ENCODE data around the gene TAF11. TPM values are rescaled to one million over a fixed set of nuclear protein-coding genes. Genes with fewer than 3 reads are reported as not detected.

The TAF11 gene
- total RNA-seq, 2 experiments from 2014 or later = 28.7 to 32.3 TPM

DNA sequence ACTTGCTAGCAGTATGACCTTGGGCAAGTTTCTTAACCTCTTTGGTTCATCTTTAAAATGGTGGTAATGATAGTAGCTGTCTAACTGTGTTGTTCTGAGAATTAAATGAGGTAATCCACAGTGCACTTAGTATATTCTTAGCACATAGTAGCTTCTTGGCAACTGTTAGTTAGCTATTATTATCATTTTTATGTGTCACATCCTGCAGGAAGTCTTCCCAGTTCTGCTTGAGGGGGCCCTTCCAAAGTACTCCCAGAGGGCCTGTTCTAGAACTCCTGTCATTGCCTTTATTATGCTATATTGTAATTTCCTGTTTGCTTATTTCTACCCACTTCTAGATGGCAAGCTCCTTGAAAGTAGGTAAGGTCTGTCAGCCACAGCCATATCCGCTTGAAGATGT, 31.8 kb upstream of the TAF11 start:
- CTCF ChIA-PET = no interaction called here
- Mint-ChIP-seq H3K27me3 (no peaks in the 10 kb centered on the region), H3K27ac (no peak overlapping the region), H3K36me3 (ENCODE audit: low read depth) (peaks cover 5% of the 10 kb centered on the region), H3K4me3 (no peak overlapping the region), H3K4me1 (peaks cover 4% of the 10 kb centered on the region), H3K9me3 (ENCODE audit: low read depth) (no peaks in the 10 kb centered on the region)
- ATAC-seq (no peak), DNase-seq (no peak)
- POLR2A ChIA-PET = interaction anchor here (0.5 kb wide), 1 partner anchor 203 kb away, joined by 4 read pairs; no protein-coding TSS in a partner anchor
- intact Hi-C loops (cut with DNase I, micrococcal nuclease) = no loop called here

DNA sequence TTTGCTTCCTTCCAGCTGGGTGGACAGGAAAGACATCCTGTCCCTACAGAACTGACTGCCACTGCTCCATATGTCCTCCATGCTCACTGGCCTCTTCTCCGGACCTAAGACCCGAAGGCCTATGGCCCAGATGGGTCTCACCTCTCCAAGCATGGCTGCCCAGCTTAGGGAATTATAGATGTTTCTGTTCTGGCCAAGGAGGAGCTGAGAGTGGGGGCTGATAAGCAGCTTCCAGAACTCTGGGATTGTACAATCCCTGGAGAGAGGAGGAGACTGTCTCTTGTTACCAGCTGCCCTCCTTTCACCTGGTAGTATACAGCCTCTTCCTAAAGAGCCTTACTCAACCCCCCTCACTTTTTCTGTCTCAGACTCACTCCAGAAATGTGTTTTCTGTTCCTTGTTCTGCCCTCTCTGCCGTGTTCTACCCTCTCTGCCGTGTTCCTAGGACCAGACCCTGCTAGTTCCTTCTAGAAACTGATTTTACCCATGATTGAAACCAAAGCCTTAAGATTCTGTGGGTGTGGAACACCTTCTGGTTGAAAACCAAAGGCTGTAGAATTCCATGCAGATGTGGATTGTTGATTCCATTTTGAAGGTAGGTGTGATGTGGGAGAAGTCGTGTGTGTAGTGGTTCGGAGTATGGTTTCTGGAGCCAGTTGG, 29.9 kb upstream of the TAF11 start:
- H3K4me1 Mint-ChIP-seq = peaks cover 14% of the 10 kb centered on the region
- no peaks in the 10 kb centered on the region for H3K9me3 Mint-ChIP-seq (ENCODE audit: low read depth)
- CTCF ChIA-PET = interaction anchor here (0.7 kb wide), 1 partner anchor 853 kb away, joined by 3 read pairs; no protein-coding TSS in a partner anchor
- intact Hi-C loops (cut with DNase I, micrococcal nuclease) = no loop called here
- DNase-seq (no peak), ATAC-seq (no peak)
- H3K27ac Mint-ChIP-seq = no peak overlapping the region
- peaks cover 5% of the 10 kb centered on the region for H3K36me3 Mint-ChIP-seq (ENCODE audit: low read depth)
- H3K4me3 Mint-ChIP-seq = no peak overlapping the region
- H3K27me3 Mint-ChIP-seq = no peaks in the 10 kb centered on the region
- POLR2A ChIA-PET = interaction anchor here (0.6 to 0.7 kb wide), 2 partner anchors 18 to 143 kb away, joined by 4 to 5 read pairs; no protein-coding TSS in a partner anchor

GRCh38 chr6:34916348-34916967, 28.6 kb upstream of the TAF11 start:
- Mint-ChIP-seq H3K36me3 (ENCODE audit: low read depth) (peaks cover 5% of the 10 kb centered on the region), H3K27me3 (peaks cover 2% of the 10 kb centered on the region), H3K9me3 (ENCODE audit: low read depth) (no peaks in the 10 kb centered on the region), H3K27ac (no peak overlapping the region), H3K4me1 (peaks cover 22% of the 10 kb centered on the region), H3K4me3 (no peak overlapping the region)
- ChIA-PET POLR2A (no interaction called here), CTCF (interaction anchor here (0.6 kb wide), 1 partner anchor 754 kb away, joined by 3 read pairs; no protein-coding TSS in a partner anchor)
- ATAC-seq = no peak
- DNase-seq = no peak
- intact Hi-C loops (cut with DNase I, micrococcal nuclease) = no loop called here

- DNase-seq (no peak), ATAC-seq (no peak)
- Mint-ChIP-seq H3K4me3 (no peak overlapping the region), H3K27me3 (peaks cover 2% of the 10 kb centered on the region), H3K4me1 (peaks cover 28% of the 10 kb centered on the region), H3K27ac (no peak overlapping the region), H3K9me3 (ENCODE audit: low read depth) (no peaks in the 10 kb centered on the region), H3K36me3 (ENCODE audit: low read depth) (peaks cover 5% of the 10 kb centered on the region)
- intact Hi-C loops (cut with DNase I, micrococcal nuclease) = no loop called here
- CTCF ChIA-PET = interaction anchor here (0.7 kb wide), 1 partner anchor 24 kb away, joined by 3 read pairs; no protein-coding TSS in a partner anchor
- POLR2A ChIA-PET = interaction anchor here (0.6 kb wide), 1 partner anchor 293 kb away, joined by 3 read pairs; no protein-coding TSS in a partner anchor
Measured at GRCh38 chr6:34914358-34914757, 26.5 kb upstream of the TAF11 start.

DNA sequence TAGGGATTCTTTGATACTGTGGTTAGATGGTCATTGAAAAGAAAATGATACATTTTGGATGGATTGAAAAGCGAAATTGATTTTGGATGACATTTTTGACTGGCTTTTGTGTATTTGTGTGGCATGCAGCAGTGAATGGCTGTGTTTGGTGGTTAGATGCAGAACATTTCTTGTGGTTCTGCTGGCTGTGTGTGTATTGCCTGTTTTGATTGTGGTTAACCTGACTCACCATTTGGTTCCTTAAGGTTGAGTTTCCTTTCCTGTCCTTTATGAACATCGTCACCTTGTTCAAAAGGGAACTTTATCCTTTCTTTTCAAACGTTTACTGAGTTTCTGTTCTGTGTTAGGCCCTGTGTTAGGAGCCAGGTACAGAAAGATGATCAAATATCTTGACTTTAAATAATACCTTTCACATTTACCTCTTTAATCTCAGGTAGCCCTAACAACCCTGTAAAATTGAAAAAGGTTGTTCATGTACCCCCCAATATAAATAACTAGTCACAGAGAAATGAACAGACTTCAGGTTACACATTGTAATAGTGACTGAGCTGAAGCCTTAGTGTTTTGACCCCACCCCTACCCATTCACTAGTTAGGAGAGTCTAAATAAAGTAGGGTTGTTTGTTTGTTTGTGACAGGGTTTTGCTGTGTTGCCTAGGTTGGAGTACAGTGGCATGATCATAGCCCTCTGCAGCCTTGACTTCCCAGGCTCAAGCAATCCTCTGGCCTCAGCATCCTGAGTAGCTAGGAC, 25.0 kb upstream of the TAF11 start:
- ChIA-PET POLR2A (no interaction called here), CTCF (no interaction called here)
- ATAC-seq (peak; percentile 96), DNase-seq (peak; percentile 62)
- Mint-ChIP-seq H3K27ac (peak overlapping the region; percentile 51), H3K36me3 (ENCODE audit: low read depth) (peaks cover under 1% of the 10 kb centered on the region), H3K27me3 (peaks cover 2% of the 10 kb centered on the region), H3K4me1 (peaks cover 31% of the 10 kb centered on the region), H3K9me3 (ENCODE audit: low read depth) (no peaks in the 10 kb centered on the region), H3K4me3 (no peak overlapping the region)
- intact Hi-C loops (cut with DNase I, micrococcal nuclease) = loop anchor here (1.0 to 2.0 kb wide), 2 partner anchors 24 kb away; partner anchors contain the start of genes ANKS1A (in 2 of the 2) and TAF11 (in 1 of the 2)

DNA sequence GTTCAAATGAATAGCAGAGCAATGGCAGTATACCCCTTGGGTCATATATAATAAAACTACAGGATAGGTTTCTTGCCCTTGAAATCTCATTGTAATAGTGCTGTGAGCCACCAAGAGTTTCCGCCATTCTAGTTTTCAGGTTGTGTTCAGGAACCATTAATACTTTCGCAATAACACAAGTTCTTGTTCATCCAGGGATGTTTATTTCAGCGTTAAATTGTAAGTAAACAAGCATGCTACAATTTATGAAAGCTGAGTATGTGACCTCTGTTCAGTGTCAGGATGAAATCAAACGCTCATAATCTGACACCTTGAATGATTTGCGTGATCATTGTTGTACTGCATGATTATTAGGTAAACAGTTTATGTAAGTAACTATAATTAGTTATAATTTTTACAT, 24.0 kb upstream of the TAF11 start:
- Mint-ChIP-seq H3K4me3 (no peak overlapping the region), H3K27ac (no peak overlapping the region), H3K36me3 (ENCODE audit: low read depth) (no peaks in the 10 kb centered on the region), H3K27me3 (peaks cover 2% of the 10 kb centered on the region), H3K4me1 (peaks cover 31% of the 10 kb centered on the region), H3K9me3 (ENCODE audit: low read depth) (no peaks in the 10 kb centered on the region)
- ATAC-seq = no peak
- intact Hi-C loops (cut with DNase I, micrococcal nuclease) = loop anchor here (1.0 to 2.0 kb wide), 2 partner anchors 23 kb away; partner anchors contain the start of genes ANKS1A (in 2 of the 2) and TAF11 (in 1 of the 2)
- ChIA-PET CTCF (no interaction called here), POLR2A (no interaction called here)
- no peak for DNase-seq

DNA sequence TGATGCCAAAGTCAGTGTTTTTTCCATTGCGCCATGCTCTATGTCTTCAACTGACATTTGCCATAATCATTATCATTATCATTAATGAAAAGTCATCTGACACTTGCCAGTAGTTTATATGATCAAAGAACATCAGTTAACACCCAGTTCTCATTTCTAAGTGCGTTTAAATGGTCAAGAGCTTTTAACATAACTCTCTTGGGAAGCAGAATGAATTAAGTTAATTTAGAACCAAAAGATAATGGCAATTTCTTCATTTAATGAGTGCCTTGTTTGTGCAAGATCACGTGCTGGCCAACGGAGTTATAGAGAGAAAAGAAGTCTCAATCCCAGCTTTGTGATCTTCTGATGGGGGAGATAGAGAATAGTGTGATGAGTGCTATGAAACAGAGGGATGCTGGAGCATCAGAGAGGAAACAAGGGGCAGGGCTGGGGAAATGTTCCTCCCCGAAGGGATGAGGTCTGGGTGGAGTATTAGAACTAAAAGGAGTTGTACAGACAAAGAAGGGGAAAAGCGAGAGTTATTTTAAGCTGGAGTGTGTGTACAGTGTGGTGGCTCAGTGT, 21.6 kb upstream of the TAF11 start:
- Mint-ChIP-seq H3K27ac (no peak overlapping the region), H3K27me3 (peaks cover 2% of the 10 kb centered on the region), H3K4me3 (no peak overlapping the region), H3K4me1 (peaks cover 31% of the 10 kb centered on the region), H3K36me3 (ENCODE audit: low read depth) (no peaks in the 10 kb centered on the region), H3K9me3 (ENCODE audit: low read depth) (no peaks in the 10 kb centered on the region)
- POLR2A ChIA-PET = no interaction called here
- DNase-seq = no peak
- ATAC-seq = no peak
- CTCF ChIA-PET = no interaction called here
- intact Hi-C loops (cut with DNase I, micrococcal nuclease) = no loop called here

DNA sequence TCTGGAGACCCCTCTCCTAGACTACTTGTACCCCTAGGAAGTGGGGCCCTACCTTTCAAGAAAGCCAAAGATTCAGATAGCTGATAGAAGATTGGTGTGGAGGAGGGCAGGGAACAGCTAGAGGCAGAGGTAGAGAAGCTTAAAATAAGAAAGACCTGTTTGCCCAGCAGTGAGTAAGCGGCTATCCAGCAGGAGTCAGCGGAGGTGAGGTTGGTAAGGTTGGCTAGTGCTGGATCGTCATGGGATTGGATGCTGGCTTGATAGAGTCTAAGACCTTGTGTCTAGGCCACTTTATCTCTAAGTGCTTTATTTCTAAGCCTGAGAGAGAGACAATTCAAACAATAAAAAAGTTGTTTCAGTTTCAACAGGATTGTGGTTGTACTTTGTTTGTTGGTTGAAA, 20.4 kb upstream of the TAF11 start:
- intact Hi-C loops (cut with DNase I, micrococcal nuclease) = no loop called here
- ATAC-seq = no peak

GRCh38 chr6:34906826-34907225, 19.0 kb upstream of the TAF11 start:
- Mint-ChIP-seq H3K36me3 (ENCODE audit: low read depth) (no peaks in the 10 kb centered on the region), H3K4me3 (no peak overlapping the region), H3K27me3 (peaks cover 2% of the 10 kb centered on the region), H3K4me1 (peaks cover 13% of the 10 kb centered on the region), H3K9me3 (ENCODE audit: low read depth) (no peaks in the 10 kb centered on the region), H3K27ac (no peak overlapping the region)
- no peak for ATAC-seq
- no peak for DNase-seq
- ChIA-PET POLR2A (no interaction called here), CTCF (interaction anchor here (0.7 kb wide), 1 partner anchor 1384 kb away, joined by 3 read pairs; no protein-coding TSS in a partner anchor)
- intact Hi-C loops (cut with DNase I, micrococcal nuclease) = no loop called here

More for the DNA sequence above, 20.4 kb upstream of the TAF11 start:
- Mint-ChIP-seq H3K27me3 (peaks cover 2% of the 10 kb centered on the region), H3K9me3 (ENCODE audit: low read depth) (no peaks in the 10 kb centered on the region), H3K36me3 (ENCODE audit: low read depth) (no peaks in the 10 kb centered on the region), H3K4me1 (peaks cover 26% of the 10 kb centered on the region), H3K4me3 (no peak overlapping the region), H3K27ac (no peak overlapping the region)
- POLR2A ChIA-PET = no interaction called here
- no peak for DNase-seq
- CTCF ChIA-PET = interaction anchor here (1.0 kb wide), 1 partner anchor 16 kb away, joined by 3 read pairs; no protein-coding TSS in a partner anchor

DNA sequence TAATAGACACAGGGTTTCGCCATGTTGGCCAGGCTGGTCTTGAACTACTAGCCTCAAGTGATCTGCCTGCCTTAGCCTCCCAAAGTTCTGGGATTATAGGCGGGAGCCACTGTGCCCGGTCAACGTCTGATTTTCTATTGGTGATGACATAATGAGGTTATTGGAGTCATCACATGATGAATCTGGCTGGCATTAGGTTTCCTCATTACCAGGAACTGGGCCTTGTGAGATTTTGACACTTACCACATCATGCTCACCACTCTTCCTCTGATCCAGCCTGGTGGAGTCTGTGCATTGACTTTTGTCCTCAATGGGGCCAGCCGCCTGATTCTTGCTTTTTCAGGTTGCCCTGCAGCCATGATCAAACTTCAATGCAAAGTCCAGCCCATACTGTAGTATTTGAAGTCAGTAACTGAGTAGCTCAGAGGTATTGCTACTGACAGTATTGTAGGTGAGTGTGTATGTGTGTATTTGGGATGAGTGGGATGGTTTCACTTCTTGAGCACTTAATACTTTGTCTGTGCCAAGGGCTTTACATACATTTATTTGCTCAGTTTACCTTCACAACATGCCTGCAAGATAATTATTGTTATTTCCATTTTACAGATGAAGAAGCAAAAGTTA, 17.3 kb upstream of the TAF11 start:
- intact Hi-C loops (cut with DNase I, micrococcal nuclease) = no loop called here
- Mint-ChIP-seq H3K9me3 (ENCODE audit: low read depth) (no peaks in the 10 kb centered on the region), H3K27ac (no peak overlapping the region), H3K27me3 (no peaks in the 10 kb centered on the region), H3K4me3 (no peak overlapping the region), H3K36me3 (ENCODE audit: low read depth) (no peaks in the 10 kb centered on the region), H3K4me1 (peaks cover 3% of the 10 kb centered on the region)
- CTCF ChIA-PET = no interaction called here
- DNase-seq (no peak), ATAC-seq (peak; percentile 36)
- POLR2A ChIA-PET = no interaction called here

GRCh38 chr6:34901930-34902329, 14.1 kb upstream of the TAF11 start:
- intact Hi-C loops (cut with DNase I, micrococcal nuclease) = no loop called here
- H3K4me3 Mint-ChIP-seq = no peak overlapping the region
- H3K27me3 Mint-ChIP-seq = no peaks in the 10 kb centered on the region
- ChIA-PET POLR2A (interaction anchor here (1.5 kb wide), 1 partner anchor 13 kb away, joined by 4 read pairs; the partner anchor contains the start of gene ANKS1A), CTCF (no interaction called here)
- H3K4me1 Mint-ChIP-seq = no peaks in the 10 kb centered on the region
- no peak overlapping the region for H3K27ac Mint-ChIP-seq
- DNase-seq (no peak), ATAC-seq (no peak)
- no peaks in the 10 kb centered on the region for H3K9me3 Mint-ChIP-seq (ENCODE audit: low read depth)
- H3K36me3 Mint-ChIP-seq (ENCODE audit: low read depth) = no peaks in the 10 kb centered on the region

Data from activated CD4-positive, alpha-beta T cell treated with anti-CD3 and anti-CD28 coated beads for 36 hours (primary cell).